ENCODE measurements around the gene AQP12B.

Gene AQP12B

DNA sequence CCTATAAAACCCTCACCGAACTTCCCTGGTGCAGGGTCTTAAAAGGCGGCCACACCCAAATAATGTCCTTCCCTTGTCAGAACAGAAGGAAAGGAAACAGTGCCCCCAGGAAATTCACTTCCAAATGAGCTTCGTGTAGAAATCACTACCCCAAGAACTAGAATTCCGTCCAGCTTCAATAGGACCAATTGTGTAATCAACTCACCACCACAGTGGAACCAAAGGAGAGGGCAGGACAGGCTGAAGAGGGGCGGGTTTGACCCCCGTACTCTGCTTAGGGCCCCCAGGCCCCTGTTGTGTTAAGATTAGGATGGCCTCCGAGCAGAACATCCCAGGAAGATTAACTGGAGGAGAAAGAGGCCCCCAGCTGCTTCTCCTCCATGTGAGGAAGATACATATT is 33.4 kb downstream of the AQP12B start:
- in situ Hi-C loops (cut with MboI; ENCODE audit: low sequenced_read_pairs): no loop called here

DNA sequence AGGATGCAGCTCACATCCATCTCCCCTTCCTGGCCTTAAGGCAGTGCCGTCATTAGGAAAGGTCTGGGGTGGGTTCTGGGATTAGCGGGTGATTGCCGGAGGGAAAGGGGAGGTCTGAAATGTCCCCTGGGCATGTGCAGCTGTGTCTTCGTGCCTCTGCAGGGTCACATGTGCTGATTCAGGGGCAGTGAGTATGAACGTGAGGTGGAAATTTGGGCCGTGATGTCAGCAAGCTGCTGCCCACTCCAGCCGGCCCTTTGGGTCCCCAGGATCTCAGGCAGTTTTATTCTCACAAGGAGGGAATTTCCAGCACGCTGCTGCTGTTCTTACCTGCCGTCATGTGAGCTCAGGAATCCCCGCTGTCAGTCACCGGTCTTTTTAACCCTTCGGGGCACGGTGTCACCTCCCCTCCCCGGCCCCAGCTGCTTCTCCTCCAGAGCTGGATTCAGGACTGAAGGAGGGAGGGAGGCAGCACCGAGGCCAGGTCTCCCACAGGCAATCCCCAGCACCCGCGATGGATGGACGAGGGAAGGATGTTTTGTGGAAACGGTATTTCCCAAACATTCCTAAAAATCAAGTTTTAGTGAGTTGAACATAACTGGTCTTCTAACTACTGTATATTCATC is 33.9 kb downstream of the AQP12B start:
- in situ Hi-C loops (cut with MboI; ENCODE audit: low sequenced_read_pairs): no loop called here

DNA sequence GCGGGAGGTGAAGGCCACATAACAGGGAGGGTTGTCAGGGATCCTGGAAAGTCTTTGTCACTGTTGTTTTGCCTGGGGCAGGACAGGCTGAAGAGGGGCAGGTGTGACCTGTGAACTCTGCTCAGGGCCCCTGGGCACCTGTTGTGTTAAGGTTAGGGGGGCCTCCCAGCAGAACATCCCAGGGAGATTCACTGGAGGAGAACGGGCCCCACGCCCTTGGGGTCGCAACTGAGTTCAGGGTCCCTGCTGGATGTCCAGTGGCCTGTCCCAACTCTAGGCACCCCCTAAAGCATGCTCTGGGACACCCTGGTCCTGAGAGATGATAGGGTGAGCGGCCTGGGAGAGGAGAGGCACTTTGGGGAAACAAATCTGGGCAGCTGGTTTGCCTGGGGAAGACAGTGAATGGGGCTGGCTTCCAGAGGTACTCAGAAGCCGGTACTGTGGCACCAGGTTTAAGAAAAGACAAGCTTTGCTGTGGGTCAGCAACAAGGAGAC is 34.5 kb downstream of the AQP12B start:
- in situ Hi-C loops (cut with MboI; ENCODE audit: low sequenced_read_pairs): no loop called here

DNA sequence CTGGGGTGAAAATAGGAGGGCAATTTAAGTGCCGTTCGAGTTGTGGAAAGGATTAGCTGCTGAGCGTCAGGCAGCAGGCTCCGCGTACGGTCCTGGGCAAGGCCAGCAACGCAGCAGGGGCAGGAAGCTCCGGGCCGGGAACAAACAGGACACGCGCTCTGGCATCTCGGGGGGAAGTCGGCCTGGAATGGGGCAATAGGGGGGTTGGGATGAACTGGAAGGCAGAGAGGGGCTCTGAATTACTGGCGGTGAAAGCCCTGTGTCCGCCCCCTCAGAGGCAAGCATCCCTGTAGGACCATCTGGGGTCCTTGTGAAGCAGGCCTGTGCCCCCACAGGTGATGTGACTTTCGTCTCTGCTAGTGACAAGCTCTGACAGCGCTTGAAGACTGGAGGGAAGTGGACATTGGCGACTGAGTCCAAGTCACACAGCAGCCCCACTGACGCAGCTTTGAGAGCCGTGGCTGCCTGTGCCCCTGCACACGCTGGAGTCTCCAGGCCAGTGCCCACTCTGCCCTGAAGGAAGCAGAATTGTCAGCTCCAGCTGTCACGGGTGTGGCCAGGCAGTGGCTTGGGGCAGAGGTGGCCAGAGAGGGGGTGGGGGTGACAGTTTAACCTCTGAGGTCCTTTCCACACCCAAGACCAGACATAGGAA is 35.1 kb downstream of the AQP12B start:
- in situ Hi-C loops (cut with MboI; ENCODE audit: low sequenced_read_pairs): no loop called here

DNA sequence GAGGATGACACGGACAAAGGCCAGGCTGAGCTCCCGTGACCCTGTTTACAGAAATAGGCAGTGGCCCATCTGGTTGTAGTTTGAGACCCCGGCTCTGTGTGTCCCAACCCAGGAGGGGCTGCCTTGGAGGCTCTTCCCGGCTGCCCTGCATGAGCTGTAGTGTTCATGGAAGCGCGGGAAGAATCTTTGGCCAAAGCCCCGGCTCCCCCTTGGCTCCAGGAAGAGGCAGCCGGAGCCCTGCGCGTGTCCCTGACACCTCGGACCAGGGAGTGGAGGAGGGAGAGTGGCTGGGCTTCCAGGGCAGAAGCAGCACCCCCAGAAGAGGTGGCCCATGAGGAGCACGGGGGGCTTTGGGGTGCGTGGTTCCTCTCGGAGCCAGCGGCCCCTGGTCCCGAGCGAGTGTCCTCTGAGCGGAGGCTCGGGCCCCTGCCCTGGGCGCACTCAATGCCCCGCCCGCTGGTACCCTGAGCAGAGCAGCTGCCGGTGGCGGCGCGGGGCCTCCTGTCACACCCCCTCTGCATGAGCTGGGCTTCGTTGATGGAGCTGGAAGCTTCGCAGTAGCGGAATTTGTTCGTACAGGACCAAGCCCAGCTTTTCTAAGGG is 35.7 kb downstream of the AQP12B start:
- in situ Hi-C loops (cut with MboI; ENCODE audit: low sequenced_read_pairs): no loop called here

DNA sequence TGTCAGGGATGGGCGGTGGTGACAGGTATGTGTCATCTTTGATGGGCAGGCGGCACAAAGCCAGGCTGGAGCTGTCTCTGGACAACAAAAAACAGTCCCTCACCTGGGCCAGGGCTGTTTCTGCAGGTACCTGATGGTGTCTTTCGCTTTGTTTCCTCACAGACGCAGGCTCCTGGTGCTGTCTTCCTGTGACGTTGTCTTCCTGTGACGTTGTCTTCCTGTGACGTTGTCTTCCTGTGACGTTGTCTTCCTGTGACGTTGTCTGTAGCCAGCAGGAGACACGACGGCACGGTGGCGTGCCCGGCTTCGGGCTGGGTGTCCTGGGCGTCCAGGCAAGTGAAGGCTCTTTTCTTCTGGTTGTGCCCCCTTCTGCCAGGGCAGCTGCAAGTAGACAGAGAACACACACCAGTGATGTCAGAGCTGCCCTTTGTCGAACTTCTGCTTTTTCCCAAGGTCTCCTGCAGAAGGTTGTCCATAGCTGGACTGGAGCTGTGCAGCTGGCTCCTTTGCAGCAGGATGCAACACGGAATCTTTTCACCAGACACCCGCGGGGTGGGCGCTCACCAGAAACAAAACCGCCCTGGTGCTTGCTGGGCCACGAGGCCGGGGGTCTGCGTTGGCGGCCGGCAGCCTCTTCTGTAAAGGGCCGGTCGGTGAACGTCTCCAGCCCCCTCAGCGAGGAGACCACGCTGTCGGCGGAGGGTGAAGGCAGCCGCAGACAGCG is 36.3 kb downstream of the AQP12B start:
- in situ Hi-C loops (cut with MboI; ENCODE audit: low sequenced_read_pairs): no loop called here

DNA sequence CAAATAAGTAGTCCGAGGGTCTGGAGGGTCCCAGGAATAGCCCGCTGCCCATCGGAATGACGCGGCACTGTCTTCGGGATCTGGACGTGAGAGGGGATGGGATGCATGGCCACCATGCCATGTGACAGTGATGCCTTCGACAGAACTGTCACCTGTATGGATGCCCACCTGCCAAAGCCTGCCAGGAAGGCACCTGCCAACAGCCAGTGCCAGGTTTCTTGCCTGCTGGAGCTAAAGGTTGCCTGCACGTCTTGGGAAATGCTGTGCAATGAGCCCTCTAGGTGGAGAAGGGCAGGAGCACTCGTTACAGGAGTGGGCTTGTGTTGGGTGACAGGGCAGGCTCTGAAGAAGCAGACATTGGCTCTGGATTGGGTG is 36.9 kb downstream of the AQP12B start:
- in situ Hi-C loops (cut with MboI; ENCODE audit: low sequenced_read_pairs): no loop called here

DNA sequence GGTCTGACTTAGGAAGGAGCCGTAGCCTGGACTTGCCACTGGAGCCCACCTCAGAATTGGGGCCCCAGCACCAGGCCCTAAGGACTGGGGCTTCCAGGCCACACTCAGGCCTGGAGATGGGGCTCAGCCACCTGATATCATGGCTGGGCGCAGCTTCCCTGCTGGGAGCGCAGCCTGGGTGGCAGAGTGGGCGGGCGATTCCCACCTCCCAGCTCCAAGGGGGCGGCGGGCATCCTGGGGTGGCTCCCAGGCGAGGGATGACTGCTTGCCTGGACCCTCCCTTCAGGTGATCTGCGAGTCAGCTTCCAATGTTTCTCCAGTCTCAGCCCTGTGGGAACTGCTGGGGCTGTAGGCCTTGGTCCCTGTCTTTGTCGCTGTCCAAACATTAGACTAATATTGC is 37.3 kb downstream of the AQP12B start:
- in situ Hi-C loops (cut with MboI; ENCODE audit: low sequenced_read_pairs): no loop called here

DNA sequence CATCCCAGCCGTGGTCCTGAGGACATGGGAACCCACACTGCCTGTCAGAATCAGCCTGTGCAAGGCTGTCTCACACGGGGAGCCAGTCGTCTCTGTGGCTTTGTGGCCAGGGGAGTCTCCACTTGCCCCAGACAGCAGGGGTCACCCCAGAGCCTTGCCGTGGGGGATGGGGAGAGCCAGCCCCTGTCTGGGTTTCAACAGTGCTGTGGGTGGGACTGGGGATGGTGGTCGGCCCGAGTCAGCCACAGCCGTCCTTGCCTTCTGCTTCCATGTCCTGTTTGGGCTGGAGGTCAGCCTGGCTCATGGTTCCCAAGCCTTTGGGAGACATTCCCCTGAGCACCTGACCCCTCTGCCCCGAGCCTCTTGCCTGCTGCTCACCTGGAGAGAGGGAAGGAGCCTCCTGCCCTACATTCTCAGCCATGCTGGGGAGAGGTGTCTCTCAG is 37.8 kb downstream of the AQP12B start:
- in situ Hi-C loops (cut with MboI; ENCODE audit: low sequenced_read_pairs): no loop called here

DNA sequence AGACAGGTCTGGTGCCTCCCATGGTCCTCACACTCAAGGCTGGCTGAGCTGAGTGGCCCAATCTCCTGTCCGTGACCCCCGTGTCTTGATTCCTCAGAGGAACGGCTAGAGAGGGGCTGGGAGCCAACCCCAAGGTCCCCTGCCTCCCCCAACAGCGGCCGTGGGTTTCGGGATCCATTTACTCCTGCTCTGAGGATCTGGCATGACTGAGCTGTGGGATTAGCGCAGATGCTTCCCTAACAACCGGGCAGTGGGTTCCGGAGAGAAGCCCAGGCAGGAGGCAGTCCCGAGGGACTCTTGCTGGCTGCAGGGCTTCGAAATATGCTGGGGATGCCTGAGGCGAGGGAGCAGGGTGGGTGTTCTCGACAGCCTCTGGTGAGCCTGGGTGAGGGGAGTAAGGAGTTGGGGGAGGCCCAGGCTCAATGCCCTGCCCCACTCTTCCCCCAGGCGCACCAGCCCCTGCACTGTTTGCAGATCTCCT is 38.5 kb downstream of the AQP12B start:
- in situ Hi-C loops (cut with MboI; ENCODE audit: low sequenced_read_pairs): no loop called here

DNA sequence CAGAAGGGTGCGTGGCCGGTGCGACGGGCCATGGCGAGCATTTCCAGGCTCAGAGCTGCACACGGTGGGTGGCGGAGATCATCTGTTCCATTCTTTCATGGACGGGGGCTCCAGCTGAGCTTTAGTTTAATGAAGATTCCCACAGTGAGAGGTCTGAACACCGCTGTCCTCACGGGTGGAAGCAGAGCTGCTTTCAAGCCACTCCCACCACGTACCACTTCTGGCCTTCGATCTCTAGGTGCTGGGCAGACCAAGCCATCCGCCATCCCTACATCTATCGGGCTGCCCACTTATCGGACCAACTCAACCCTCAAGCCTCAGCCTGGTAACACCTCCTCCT is 38.9 kb downstream of the AQP12B start:
- in situ Hi-C loops (cut with MboI; ENCODE audit: low sequenced_read_pairs): no loop called here

DNA sequence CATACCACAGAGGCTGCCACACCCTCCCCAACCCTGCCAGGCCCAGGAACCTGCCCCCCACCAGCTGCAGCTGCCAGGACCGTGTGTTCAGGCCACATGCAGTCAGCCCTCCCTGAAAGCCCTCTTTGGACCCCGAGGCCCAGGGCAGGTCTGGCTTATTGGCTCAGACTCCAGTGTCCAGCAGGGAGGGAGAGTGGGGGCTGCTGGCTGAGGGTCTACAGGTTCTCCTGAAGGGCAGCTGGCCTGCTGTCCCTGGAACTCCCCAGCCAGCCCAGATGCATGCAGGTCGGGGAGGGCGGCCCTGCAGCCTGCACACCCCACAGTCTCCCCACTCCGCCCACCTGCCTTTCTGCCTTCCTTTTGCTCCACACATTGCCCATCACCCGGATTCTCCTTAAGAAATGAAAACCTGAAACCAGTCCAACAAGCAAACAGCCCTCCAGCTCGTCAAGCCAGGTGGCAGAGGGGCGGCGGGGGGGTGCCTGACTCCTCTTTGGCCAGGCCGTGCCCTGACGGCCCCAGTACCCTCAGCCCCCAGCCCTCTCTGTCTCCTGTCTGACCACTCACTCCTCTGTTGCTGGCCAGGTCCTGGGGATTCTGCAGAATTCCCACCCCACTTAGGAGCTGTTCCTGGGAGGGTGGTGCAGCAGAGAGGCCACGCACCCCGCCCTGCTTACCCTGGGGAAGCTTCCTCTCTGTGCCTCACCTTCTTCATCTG is 39.4 kb downstream of the AQP12B start:
- in situ Hi-C loops (cut with MboI; ENCODE audit: low sequenced_read_pairs): no loop called here

DNA sequence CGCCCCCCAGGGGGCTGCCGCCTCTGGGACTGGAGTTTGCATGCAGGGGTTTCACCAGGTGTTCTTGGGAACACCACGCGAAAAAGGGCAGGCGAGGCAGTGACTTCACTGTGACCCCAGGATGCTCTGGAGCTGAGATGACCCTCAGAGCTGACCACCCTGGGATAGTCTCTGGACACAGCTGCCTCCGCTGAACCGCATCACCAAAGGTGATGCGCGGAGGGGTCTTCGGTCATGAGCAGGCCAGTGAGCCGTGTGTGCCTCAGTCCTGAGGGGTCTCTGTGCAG is 39.9 kb downstream of the AQP12B start:
- in situ Hi-C loops (cut with MboI; ENCODE audit: low sequenced_read_pairs): no loop called here

DNA sequence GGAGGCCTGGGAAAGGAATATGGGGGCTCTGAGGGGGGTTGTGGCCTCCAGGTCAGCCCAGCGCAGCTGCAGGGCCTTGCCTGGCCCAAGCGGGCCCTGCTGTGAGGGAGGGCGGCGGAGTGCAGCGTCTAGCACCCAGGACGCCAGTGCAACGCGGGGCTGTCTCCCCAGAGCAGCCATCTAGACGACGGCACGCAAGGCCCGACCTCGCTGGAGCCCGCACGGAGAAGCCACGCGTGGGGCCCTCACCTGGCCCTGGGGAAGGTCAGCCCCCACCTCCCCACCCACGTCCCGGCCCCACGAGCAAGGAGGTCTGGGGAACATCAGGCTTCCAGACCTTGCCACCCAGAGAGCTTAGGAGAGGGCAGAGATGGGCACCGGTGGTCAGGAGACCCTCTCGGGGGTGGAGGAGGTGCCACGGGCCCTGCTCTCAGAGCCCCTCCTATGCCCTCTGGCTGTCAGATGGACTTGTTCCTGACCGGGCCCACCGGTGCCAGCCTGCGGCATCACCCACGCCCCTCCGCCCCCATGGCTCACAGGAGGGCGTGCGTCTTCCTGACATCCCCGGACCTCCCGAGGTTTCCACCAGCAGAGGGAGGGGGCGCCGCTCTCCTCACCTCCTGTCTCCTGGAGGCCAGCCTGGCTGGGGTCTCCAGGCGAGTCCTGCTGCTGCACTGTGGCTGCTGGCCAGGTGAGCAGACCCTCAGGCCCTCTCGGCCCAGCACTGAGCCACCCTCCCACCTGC is 40.5 kb downstream of the AQP12B start:
- in situ Hi-C loops (cut with MboI; ENCODE audit: low sequenced_read_pairs): no loop called here

DNA sequence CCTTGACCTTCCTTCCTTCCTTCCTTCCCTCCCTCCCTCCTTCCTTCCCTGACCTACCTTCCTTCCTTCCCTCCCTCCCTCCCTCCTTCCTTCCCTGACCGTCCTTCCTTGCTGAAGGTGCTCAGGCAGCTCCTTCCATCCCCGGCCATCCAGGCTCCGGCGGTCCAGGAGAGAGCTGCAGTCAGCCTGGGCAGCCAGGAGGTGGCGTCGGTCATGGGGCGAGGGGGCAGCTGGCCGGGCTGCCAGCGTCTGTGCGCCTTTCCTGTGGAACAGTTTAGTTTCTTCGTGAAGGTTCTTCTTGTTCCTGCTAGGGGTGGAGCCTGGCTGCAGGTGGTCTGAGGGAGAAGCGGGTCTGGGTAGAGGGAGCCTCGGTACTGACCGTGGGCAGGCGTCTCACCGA is 41.7 kb downstream of the AQP12B start:
- in situ Hi-C loops (cut with MboI; ENCODE audit: low sequenced_read_pairs): no loop called here

DNA sequence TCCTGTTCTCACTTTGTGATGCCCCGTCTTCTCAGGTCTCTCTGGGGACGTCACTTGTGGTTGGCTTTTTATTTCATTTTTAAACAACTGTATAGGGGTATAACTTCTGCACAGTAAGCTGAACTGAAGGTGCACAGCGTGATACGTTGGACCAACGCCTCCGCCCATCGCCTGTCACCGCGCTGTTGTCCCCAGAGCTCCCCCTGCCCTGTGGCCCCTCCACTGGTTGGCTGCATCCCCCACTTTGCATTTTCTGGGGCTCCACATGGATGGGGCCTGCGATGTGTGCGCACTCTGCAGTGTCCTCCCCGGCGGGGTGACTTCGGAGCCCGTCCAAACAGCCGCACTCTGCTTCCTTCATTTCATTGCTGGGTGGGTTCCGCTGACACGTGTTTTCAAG is 43.1 kb downstream of the AQP12B start:
- in situ Hi-C loops (cut with MboI; ENCODE audit: low sequenced_read_pairs): no loop called here

DNA sequence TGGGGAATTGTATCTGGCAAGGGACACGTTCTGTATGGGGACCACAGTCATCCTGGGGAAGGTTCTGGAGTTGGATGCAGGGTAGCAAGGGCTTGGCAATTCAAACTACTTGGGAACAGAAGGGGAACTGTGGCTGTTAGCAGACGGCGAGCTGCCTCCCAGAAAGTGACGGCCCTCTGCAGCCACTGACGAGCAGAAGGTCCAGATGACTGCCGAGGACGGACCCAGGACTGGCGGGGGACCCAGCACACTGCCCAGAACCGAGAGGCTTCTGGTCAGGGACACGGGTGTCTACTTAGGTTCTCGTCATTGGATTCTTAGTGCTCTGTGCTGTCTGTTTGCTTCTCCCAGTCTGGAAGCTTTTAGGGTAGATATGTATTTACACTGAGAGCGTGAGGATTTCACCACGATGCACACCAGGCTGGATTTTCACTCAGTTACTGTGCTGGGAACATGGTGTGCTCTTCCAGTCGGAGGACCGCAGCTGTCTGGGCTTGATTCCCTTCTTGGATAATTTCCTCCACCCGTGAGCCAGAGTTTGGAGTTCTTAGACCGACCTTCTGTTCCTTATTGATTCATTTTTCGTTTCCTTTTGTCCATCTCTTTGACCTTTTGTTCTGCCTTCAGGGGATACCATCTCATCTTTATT is 44.0 kb downstream of the AQP12B start:
- in situ Hi-C loops (cut with MboI; ENCODE audit: low sequenced_read_pairs): no loop called here

DNA sequence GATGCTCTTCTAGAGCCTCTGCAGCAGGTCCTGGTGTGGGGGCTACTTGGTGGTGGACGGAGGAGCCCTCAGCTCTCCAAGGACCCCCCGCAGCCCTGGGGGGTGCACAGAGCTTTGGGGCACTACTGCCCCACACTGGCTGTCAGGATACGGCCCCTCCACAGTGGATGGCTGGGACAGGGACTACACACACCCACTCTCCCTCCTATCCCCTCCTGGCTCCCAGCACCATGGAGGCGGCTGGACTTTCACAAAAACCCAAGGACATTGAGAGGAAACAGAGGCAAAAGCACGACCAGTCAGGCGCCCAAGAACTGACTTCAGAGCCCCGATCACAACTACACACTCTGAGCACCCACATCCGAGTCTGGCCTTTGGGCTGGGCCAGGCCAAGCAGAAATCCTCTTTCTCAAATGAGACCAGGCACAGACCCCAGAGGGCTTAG is 44.8 kb downstream of the AQP12B start:
- in situ Hi-C loops (cut with MboI; ENCODE audit: low sequenced_read_pairs): no loop called here

DNA sequence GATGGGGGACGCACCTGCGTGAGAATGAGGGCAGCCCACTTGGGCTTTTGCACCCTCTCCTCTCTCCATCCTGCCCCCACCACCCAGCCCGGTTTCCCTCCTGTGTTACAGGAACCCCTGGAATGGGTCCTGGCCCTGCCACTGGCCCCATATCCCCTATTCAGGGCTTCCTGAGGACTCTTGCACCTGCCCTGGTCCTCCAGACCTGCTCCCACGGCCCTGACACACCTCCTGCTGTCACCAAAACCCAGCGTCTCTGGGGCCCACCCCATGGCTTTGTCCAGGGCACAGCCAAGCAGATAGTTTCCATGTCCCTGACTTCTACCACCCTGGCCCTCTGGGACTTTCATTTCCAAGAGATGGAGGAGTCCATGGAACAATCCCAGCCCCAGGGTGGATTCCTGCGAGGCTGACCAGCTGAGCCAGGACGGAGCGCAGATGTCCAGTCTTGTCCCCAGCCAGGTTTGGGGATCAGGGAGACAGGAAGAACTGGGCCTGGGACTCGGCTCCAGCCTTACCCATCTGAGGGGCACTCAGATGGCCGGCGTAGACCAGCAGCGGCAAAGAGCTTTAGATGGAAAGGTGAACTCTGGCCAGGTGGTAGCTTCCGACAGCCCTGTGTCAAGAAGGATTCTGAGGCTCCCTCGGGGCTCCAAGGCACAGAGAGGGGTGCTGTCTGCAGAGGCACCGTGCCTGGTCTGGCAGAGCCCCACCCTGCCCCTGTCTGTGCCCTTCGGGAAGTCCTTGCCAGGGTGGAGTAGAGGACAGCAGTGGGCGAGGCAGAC is 45.4 kb downstream of the AQP12B start:
- in situ Hi-C loops (cut with MboI; ENCODE audit: low sequenced_read_pairs): no loop called here
